ENCODE measurements around the gene USHBP1. TPM values are rescaled to one million over a fixed set of nuclear protein-coding genes. Genes with fewer than 3 reads are reported as not detected.

USHBP1 gene
- total RNA-seq, 1 experiment from 2014 or later = 6.4 TPM

- H3K9me3 Mint-ChIP-seq = no peaks in the 10 kb centered on the region
- Histone ChIP-seq H4K20me1 (ENCODE audit: control insufficient read depth, insufficient read depth, insufficient read length) (no peaks in the 10 kb centered on the region), H3T11ph (ENCODE audit: low read length) (no peak overlapping the region), H4K5ac (ENCODE audit: insufficient read length, low read depth, low read length) (no peak overlapping the region), H3K4ac (ENCODE audit: low read depth, low read length) (no peak overlapping the region), H4K8ac (replicated peaks; ENCODE audit: insufficient read length, low read depth, low read length) (no peak overlapping the region), H3K9ac (ENCODE audit: extremely low read depth, insufficient read length, low read length) (no peak overlapping the region), H2BK20ac (ENCODE audit: low read depth, low read length, poor library complexity, severe bottlenecking) (no peak overlapping the region), H3K4me2 (ENCODE audit: insufficient read depth, insufficient read length, low read length) (no peak overlapping the region), H3K56ac (ENCODE audit: insufficient read length, low read depth, low read length) (no peak overlapping the region), H3K79me2 (ENCODE audit: insufficient read depth, low read length) (peaks cover 7% of the 10 kb centered on the region; the same call in 1 of the 2 replicates), H3K14ac (ENCODE audit: insufficient read depth, low read length) (no peak overlapping the region), H2BK12ac (ENCODE audit: insufficient read length, low read depth, low read length) (no peak overlapping the region), H3K18ac (ENCODE audit: insufficient read length, low read depth, low read length) (no peak overlapping the region), H3K27ac (ENCODE audit: insufficient read length, low read depth, low read length) (no peak overlapping the region), H3K9me3 (ENCODE audit: control insufficient read depth, low read depth, low read length) (no peaks in the 10 kb centered on the region), H3K23ac (ENCODE audit: insufficient read length, low read depth, low read length) (no peak overlapping the region), H2AFZ (ENCODE audit: low read length) (no peak overlapping the region), H3K23me2 (ENCODE audit: insufficient read length, low read depth, low read length, poor library complexity, severe bottlenecking) (peaks cover 5% of the 10 kb centered on the region), H2AK5ac (ENCODE audit: insufficient read length, low read length) (no peak overlapping the region), H4K91ac (ENCODE audit: insufficient read length, low read depth, low read length) (no peak overlapping the region), H3K79me1 (ENCODE audit: insufficient read depth, low read depth, low read length, poor library complexity, severe bottlenecking) (peaks cover 6% of the 10 kb centered on the region), H2BK15ac (ENCODE audit: low read depth, low read length) (no peak overlapping the region), H2BK120ac (ENCODE audit: low read depth, low read length, poor library complexity, severe bottlenecking) (no peak overlapping the region), H2BK5ac (ENCODE audit: insufficient read length, low read length) (no peak overlapping the region), H3K4me1 (ENCODE audit: insufficient read depth, low read length) (no peaks in the 10 kb centered on the region), H3K27me3 (ENCODE audit: insufficient read depth, low read length) (no peaks in the 10 kb centered on the region)
- DNase-seq = no peak
- WGBS (ENCODE audit: extremely low coverage, insufficient read length, low lambda C conversion rate) = no CpG with 5 or more reads among the region's 19 CpGs
- TF ChIP-seq CTCF (conservative IDR thresholded peaks at IDR 0.05) = no peak
- peaks cover 14% of the 10 kb centered on the region in 2 experiments for H3K4me1 Mint-ChIP-seq
- H3K4me3 Mint-ChIP-seq = no peak overlapping the region
- H3K36me3 Mint-ChIP-seq (ENCODE audit: insufficient read depth in 1 of 3, low read depth in 3 of 3) = peaks cover 18 to 44% (median 31%) of the 10 kb centered on the region in 3 experiments; a peak in 6 of 7 replicates
- no peak overlapping the region for H3K27ac Mint-ChIP-seq
- no peaks in the 10 kb centered on the region for H3K27me3 Mint-ChIP-seq (ENCODE audit: low read depth)
These were observed 49.6 kb upstream of the USHBP1 start for GRCh38 chr19:17314007-17314593.

Data from H9 (cell line).